GM12892 (cell line): ENCODE measurements around the gene PSMB5.

Experiments used
- POLR2A ChIP-seq: IDR thresholded peaks from 2 replicates; pipeline ENCODE4 v1.6.1; 2011; ENCODE audit warnings: low read depth, low read length, control low read depth
- POLR2AphosphoS5 ChIP-seq: IDR thresholded peaks from 2 replicates; pipeline ENCODE4 v1.6.1; 2011; ENCODE audit warnings: low read depth, low read length, control low read depth
- TAF1 ChIP-seq: IDR thresholded peaks from 2 replicates; pipeline ENCODE4 v1.6.1; 2011; ENCODE audit warnings: low read depth, mild to moderate bottlenecking, control low read depth, low read length, borderline replicate concordance

- no peak for TF ChIP-seq POLR2A
- no peak for TF ChIP-seq POLR2AphosphoS5
- TF ChIP-seq TAF1 = no peak
Observed at GRCh38 chr14:23040100-23040499, 5.4 kb upstream of the PSMB5 start.
